Upper lobe of left lung (tissue), 4 donors: ENCODE measurements around the gene TTBK2.

Experiments
- EP300 ChIP-seq, 4 donors: sonication (generic); formaldehyde crosslinking; IDR thresholded peaks; one replicate each; pipeline ENCODE4 v1.5.1; 2017; ENCODE audit warnings: antibody characterized with exemption in 4 of 4, control low read depth in 2 of 4
- POLR2AphosphoS5 ChIP-seq, 2 donors: sonication (generic); formaldehyde crosslinking; IDR thresholded peaks; one replicate each; pipeline ENCODE4 v1.5.1; 2017; ENCODE audit warnings: antibody characterized with exemption in 2 of 2
- TF ChIP-seq, protein P1 (sequence below), 6 experiments: fragments of 450-650 bp in 4 of 6; fragments of 200-600 bp in 2 of 6; sonication (generic) in 2 of 6; IDR thresholded peaks; one replicate each; pipeline ENCODE4 v1.5.1; 2016 to 2019; ENCODE audit warnings: antibody characterized with exemption in 6 of 6

DNA sequence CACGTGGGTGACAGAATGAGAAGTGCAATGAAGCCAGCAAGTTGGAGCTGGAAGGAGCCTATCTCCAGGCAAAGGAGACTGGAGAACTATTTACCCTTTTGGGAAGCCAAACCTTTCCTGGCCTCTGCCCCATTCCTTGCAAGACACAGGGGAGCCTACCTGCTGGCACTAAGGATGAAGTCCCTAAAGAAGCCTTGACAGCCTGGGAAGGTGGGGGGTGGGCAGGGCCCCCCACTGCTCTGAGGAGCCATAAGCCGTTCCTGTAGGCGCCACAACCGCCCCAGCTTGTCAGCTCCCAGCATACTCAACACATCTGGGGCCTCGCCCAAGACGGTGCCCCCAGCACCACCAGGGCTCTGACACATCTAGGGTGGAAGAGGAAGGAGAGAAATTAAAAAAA, 189.1 kb downstream of the TTBK2 start:
- TF ChIP-seq, protein P1, sequence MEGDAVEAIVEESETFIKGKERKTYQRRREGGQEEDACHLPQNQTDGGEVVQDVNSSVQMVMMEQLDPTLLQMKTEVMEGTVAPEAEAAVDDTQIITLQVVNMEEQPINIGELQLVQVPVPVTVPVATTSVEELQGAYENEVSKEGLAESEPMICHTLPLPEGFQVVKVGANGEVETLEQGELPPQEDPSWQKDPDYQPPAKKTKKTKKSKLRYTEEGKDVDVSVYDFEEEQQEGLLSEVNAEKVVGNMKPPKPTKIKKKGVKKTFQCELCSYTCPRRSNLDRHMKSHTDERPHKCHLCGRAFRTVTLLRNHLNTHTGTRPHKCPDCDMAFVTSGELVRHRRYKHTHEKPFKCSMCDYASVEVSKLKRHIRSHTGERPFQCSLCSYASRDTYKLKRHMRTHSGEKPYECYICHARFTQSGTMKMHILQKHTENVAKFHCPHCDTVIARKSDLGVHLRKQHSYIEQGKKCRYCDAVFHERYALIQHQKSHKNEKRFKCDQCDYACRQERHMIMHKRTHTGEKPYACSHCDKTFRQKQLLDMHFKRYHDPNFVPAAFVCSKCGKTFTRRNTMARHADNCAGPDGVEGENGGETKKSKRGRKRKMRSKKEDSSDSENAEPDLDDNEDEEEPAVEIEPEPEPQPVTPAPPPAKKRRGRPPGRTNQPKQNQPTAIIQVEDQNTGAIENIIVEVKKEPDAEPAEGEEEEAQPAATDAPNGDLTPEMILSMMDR (IDR thresholded peaks at IDR 0.05), result no peak
- no peak for TF ChIP-seq POLR2AphosphoS5 (IDR thresholded peaks at IDR 0.05)
- TF ChIP-seq EP300 (IDR thresholded peaks at IDR 0.05), result no peak
